Measurements from ENCODE around the gene FOXC1.

DNA sequence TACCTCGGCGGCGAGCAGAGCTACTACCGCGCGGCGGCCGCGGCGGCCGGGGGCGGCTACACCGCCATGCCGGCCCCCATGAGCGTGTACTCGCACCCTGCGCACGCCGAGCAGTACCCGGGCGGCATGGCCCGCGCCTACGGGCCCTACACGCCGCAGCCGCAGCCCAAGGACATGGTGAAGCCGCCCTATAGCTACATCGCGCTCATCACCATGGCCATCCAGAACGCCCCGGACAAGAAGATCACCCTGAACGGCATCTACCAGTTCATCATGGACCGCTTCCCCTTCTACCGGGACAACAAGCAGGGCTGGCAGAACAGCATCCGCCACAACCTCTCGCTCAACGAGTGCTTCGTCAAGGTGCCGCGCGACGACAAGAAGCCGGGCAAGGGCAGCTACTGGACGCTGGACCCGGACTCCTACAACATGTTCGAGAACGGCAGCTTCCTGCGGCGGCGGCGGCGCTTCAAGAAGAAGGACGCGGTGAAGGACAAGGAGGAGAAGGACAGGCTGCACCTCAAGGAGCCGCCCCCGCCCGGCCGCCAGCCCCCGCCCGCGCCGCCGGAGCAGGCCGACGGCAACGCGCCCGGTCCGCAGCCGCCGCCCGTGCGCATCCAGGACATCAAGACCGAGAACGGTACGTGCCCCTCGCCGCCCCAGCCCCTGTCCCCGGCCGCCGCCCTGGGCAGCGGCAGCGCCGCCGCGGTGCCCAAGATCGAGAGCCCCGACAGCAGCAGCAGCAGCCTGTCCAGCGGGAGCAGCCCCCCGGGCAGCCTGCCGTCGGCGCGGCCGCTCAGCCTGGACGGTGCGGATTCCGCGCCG, 994 bp downstream of the FOXC1 start:
- TF ChIP-seq, protein P1, sequence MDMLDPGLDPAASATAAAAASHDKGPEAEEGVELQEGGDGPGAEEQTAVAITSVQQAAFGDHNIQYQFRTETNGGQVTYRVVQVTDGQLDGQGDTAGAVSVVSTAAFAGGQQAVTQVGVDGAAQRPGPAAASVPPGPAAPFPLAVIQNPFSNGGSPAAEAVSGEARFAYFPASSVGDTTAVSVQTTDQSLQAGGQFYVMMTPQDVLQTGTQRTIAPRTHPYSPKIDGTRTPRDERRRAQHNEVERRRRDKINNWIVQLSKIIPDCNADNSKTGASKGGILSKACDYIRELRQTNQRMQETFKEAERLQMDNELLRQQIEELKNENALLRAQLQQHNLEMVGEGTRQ (IDR thresholded peaks at IDR 0.05; ENCODE audit: borderline replicate concordance, low read depth, low read length) = no peak
- TF ChIP-seq, protein P2, sequence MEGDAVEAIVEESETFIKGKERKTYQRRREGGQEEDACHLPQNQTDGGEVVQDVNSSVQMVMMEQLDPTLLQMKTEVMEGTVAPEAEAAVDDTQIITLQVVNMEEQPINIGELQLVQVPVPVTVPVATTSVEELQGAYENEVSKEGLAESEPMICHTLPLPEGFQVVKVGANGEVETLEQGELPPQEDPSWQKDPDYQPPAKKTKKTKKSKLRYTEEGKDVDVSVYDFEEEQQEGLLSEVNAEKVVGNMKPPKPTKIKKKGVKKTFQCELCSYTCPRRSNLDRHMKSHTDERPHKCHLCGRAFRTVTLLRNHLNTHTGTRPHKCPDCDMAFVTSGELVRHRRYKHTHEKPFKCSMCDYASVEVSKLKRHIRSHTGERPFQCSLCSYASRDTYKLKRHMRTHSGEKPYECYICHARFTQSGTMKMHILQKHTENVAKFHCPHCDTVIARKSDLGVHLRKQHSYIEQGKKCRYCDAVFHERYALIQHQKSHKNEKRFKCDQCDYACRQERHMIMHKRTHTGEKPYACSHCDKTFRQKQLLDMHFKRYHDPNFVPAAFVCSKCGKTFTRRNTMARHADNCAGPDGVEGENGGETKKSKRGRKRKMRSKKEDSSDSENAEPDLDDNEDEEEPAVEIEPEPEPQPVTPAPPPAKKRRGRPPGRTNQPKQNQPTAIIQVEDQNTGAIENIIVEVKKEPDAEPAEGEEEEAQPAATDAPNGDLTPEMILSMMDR (IDR thresholded peaks at IDR 0.05) = no peak
- TF ChIP-seq, protein P3, sequence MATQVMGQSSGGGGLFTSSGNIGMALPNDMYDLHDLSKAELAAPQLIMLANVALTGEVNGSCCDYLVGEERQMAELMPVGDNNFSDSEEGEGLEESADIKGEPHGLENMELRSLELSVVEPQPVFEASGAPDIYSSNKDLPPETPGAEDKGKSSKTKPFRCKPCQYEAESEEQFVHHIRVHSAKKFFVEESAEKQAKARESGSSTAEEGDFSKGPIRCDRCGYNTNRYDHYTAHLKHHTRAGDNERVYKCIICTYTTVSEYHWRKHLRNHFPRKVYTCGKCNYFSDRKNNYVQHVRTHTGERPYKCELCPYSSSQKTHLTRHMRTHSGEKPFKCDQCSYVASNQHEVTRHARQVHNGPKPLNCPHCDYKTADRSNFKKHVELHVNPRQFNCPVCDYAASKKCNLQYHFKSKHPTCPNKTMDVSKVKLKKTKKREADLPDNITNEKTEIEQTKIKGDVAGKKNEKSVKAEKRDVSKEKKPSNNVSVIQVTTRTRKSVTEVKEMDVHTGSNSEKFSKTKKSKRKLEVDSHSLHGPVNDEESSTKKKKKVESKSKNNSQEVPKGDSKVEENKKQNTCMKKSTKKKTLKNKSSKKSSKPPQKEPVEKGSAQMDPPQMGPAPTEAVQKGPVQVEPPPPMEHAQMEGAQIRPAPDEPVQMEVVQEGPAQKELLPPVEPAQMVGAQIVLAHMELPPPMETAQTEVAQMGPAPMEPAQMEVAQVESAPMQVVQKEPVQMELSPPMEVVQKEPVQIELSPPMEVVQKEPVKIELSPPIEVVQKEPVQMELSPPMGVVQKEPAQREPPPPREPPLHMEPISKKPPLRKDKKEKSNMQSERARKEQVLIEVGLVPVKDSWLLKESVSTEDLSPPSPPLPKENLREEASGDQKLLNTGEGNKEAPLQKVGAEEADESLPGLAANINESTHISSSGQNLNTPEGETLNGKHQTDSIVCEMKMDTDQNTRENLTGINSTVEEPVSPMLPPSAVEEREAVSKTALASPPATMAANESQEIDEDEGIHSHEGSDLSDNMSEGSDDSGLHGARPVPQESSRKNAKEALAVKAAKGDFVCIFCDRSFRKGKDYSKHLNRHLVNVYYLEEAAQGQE (IDR thresholded peaks at IDR 0.05; ENCODE audit: low read depth, low read length) = no peak
- TF ChIP-seq JUND (IDR thresholded peaks at IDR 0.05) = no peak
- no peak for TF ChIP-seq RFX5 (IDR thresholded peaks at IDR 0.05; ENCODE audit: low read length)
- no peak for TF ChIP-seq SMC3 (IDR thresholded peaks at IDR 0.05; ENCODE audit: low read depth, low read length)
- TF ChIP-seq, protein P4, sequence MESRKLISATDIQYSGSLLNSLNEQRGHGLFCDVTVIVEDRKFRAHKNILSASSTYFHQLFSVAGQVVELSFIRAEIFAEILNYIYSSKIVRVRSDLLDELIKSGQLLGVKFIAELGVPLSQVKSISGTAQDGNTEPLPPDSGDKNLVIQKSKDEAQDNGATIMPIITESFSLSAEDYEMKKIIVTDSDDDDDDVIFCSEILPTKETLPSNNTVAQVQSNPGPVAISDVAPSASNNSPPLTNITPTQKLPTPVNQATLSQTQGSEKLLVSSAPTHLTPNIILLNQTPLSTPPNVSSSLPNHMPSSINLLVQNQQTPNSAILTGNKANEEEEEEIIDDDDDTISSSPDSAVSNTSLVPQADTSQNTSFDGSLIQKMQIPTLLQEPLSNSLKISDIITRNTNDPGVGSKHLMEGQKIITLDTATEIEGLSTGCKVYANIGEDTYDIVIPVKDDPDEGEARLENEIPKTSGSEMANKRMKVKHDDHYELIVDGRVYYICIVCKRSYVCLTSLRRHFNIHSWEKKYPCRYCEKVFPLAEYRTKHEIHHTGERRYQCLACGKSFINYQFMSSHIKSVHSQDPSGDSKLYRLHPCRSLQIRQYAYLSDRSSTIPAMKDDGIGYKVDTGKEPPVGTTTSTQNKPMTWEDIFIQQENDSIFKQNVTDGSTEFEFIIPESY (IDR thresholded peaks at IDR 0.05; ENCODE audit: borderline replicate concordance, low read depth) = no peak

Measured in SK-N-SH (cell line).